ENCODE data around the gene LEF1. TPM values are rescaled to one million over a fixed set of nuclear protein-coding genes. Genes with fewer than 3 reads are reported as not detected.

Gene LEF1
- polyA plus RNA-seq, 1 donor, result 8.5 TPM

DNA sequence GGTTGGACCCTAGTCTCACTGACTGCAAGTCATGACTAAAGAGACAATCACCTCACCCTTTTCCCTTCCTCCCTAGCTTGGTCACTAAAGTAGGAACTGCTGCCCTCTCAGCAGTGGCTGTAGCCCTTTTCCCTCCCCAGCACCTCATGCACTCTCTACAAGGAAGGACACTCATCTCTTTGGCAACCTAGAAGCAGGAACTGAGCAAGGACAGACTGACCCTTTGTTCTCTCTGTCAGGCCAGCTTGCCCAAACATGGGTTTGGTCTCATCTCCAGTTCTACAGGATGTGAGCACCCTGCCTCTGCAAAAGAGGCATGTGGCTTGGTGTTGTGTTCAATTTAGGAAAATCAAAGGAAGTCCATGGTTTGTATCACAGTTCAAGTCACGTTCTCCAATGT, 15.8 kb downstream of the LEF1 start:
- WGBS (ENCODE audit: insufficient coverage, low lambda C conversion rate), result no CpG with 5 or more reads among the region's 1 CpG

DNA sequence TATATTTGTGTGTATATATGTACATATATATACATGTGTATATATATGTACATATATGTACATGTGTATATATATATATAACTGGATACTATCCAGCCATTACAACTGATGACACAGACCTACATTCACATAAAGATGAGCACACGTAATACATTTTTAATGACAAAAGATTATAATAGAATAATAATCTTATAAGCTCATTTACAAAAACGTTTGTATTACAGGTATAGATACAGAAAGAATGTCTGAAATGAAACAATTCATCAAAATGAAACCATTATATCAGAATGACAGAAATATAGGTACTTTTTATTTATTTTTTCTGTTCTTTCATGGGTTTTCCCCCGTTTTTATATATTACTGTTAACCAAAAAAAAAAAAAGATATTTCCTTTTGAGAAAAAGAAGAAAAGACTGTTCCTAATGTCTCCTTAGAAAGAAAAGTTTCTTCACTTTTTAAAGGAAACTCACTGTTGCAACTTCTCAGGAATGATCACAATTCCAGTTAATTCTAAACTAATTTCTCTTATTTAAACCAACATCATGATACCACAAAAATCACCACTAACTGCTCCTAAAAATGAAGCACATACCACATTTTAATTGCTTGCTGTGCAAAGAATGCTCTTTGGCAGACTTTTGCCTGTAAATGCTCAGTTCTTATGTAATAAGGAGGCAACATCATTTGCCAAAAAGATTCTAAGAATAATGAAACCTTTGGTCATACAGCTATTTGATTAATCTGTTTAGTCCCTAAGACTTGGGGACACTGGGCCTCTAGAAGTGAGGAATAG, 18.9 kb downstream of the LEF1 start:
- no peak overlapping the region for H3K4me3 ChIP-seq (ENCODE audit: low read length)
- no peaks in the 10 kb centered on the region for H3K36me3 ChIP-seq (ENCODE audit: control insufficient read depth, insufficient read depth, low read length)
- H3K27ac ChIP-seq (ENCODE audit: low read length), result no peak overlapping the region
- H3K4me1 ChIP-seq (ENCODE audit: control insufficient read depth, insufficient read depth, low read length), result no peaks in the 10 kb centered on the region
- no peak for DNase-seq
- H3K9me3 ChIP-seq (ENCODE audit: control insufficient read depth, low read depth, low read length), result no peaks in the 10 kb centered on the region
- WGBS (ENCODE audit: insufficient coverage, low lambda C conversion rate), result 100% methylated on average over 3 of the region's 3 CpGs
- peaks cover under 1% of the 10 kb centered on the region for H3K27me3 ChIP-seq (ENCODE audit: control insufficient read depth, insufficient read depth, low read length)

More for the DNA sequence above, 15.8 kb downstream of the LEF1 start:
- Histone ChIP-seq H3K27ac (ENCODE audit: low read length) (no peak overlapping the region), H3K36me3 (ENCODE audit: control insufficient read depth, insufficient read depth, low read length) (no peaks in the 10 kb centered on the region), H3K27me3 (ENCODE audit: control insufficient read depth, insufficient read depth, low read length) (peaks cover 9% of the 10 kb centered on the region), H3K4me3 (ENCODE audit: low read length) (no peak overlapping the region), H3K4me1 (ENCODE audit: control insufficient read depth, insufficient read depth, low read length) (no peaks in the 10 kb centered on the region), H3K9me3 (ENCODE audit: control insufficient read depth, low read depth, low read length) (no peaks in the 10 kb centered on the region)
- DNase-seq, result no peak

DNA sequence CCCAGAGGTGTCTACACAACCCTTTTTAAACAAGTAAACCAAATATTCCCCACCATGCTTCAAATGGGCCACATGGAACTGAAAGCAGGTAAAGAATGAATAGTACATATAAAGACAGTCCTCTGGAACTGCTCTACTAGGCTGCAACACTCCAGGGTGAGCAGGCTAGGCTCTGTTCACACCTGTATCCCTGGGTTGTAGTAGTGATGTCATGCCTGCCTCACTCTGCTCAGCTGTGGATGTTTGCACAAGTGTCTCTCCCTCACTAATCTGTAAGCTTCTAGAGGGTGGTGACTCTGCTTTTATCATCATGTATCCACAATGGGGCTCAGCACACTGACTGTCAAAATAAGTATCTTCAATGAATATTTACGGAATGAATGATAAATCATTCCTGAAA, 20.4 kb downstream of the LEF1 start:
- WGBS (ENCODE audit: insufficient coverage, low lambda C conversion rate), result no CpG with 5 or more reads among the region's 1 CpG
- no peak overlapping the region for H3K4me3 ChIP-seq (ENCODE audit: low read length)

DNA sequence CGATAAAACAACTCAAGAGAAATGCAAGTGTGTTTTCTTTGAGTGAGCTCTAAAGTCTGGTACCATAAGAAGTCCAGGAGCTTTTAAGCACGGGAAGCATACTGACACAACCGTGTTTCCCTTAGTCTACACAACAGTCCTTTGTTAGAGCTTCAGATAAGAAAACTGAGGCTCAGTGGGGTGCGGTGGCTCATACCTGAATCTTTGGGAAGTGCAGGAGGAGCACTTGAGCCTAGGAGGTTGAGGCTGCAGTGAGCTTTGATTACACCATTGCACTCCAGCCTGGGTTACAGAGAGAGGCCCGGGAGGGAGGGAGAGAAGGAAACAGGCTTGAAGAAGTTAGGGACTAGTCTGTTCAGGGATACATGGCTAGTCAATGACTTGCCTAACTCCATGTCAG, 21.9 kb downstream of the LEF1 start:
- Histone ChIP-seq H3K9me3 (ENCODE audit: control insufficient read depth, low read depth, low read length) (no peaks in the 10 kb centered on the region), H3K27me3 (ENCODE audit: control insufficient read depth, insufficient read depth, low read length) (peaks cover 3% of the 10 kb centered on the region), H3K27ac (ENCODE audit: low read length) (no peak overlapping the region), H3K4me3 (ENCODE audit: low read length) (no peak overlapping the region), H3K36me3 (ENCODE audit: control insufficient read depth, insufficient read depth, low read length) (no peaks in the 10 kb centered on the region), H3K4me1 (ENCODE audit: control insufficient read depth, insufficient read depth, low read length) (no peaks in the 10 kb centered on the region)
- WGBS (ENCODE audit: insufficient coverage, low lambda C conversion rate), result 60% methylated on average over 1 of the region's 5 CpGs
- DNase-seq, result no peak

More for the DNA sequence above, 20.4 kb downstream of the LEF1 start:
- H3K27me3 ChIP-seq (ENCODE audit: control insufficient read depth, insufficient read depth, low read length), result peaks cover 3% of the 10 kb centered on the region
- no peaks in the 10 kb centered on the region for H3K36me3 ChIP-seq (ENCODE audit: control insufficient read depth, insufficient read depth, low read length)
- DNase-seq, result no peak
- no peak overlapping the region for H3K27ac ChIP-seq (ENCODE audit: low read length)
- H3K4me1 ChIP-seq (ENCODE audit: control insufficient read depth, insufficient read depth, low read length), result no peaks in the 10 kb centered on the region
- no peaks in the 10 kb centered on the region for H3K9me3 ChIP-seq (ENCODE audit: control insufficient read depth, low read depth, low read length)

DNA sequence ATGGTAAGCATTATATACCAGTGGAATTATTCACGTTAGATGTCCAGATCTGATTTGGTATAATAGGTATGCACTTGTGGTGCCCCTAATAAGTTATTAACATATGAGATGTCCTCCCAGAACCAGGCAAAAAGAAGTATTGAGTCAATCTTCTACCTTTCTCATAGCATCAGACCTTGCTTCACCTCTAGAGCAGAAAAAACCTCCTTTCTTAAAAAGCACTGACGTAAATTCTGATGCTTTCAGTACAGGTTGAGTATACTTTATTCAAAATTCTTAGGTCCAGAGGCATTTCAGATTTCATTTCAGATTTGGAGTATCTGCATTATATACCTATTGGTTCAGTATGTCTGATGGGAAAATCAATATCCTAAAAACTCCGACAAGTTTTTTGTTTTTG, 22.4 kb downstream of the LEF1 start:
- Histone ChIP-seq H3K4me3 (ENCODE audit: low read length) (no peak overlapping the region), H3K9me3 (ENCODE audit: control insufficient read depth, low read depth, low read length) (no peaks in the 10 kb centered on the region), H3K36me3 (ENCODE audit: control insufficient read depth, insufficient read depth, low read length) (no peaks in the 10 kb centered on the region), H3K27me3 (ENCODE audit: control insufficient read depth, insufficient read depth, low read length) (peaks cover 3% of the 10 kb centered on the region), H3K27ac (ENCODE audit: low read length) (no peak overlapping the region), H3K4me1 (ENCODE audit: control insufficient read depth, insufficient read depth, low read length) (no peaks in the 10 kb centered on the region)
- DNase-seq, result no peak
- 100% methylated on average over 2 of the region's 3 CpGs for WGBS (ENCODE audit: insufficient coverage, low lambda C conversion rate)

DNA sequence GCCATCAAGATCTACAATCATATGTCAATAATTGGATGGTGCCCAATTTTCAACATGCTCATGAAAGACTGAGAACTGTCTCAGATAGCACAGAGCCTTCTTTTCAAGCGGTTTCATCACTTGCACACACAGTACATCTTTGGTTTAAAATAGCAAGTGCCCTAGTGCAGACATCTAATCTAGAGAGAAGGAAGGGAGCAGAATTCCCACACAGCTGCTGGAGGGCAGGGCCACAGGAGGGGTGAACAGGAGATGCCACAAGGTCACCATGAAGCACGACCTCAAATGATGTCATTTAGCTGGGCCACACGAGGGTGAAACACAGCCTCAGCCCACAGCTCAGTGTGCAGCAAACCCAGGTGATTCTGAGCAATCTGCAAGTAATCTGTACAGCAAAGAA, 24.3 kb downstream of the LEF1 start:
- no peak for DNase-seq
- Histone ChIP-seq H3K27ac (ENCODE audit: low read length) (no peak overlapping the region), H3K4me1 (ENCODE audit: control insufficient read depth, insufficient read depth, low read length) (no peaks in the 10 kb centered on the region), H3K9me3 (ENCODE audit: control insufficient read depth, low read depth, low read length) (no peaks in the 10 kb centered on the region), H3K36me3 (ENCODE audit: control insufficient read depth, insufficient read depth, low read length) (no peaks in the 10 kb centered on the region), H3K4me3 (ENCODE audit: low read length) (no peak overlapping the region), H3K27me3 (ENCODE audit: control insufficient read depth, insufficient read depth, low read length) (peaks cover 3% of the 10 kb centered on the region)
- WGBS (ENCODE audit: insufficient coverage, low lambda C conversion rate), result no CpG with 5 or more reads among the region's 3 CpGs

DNA sequence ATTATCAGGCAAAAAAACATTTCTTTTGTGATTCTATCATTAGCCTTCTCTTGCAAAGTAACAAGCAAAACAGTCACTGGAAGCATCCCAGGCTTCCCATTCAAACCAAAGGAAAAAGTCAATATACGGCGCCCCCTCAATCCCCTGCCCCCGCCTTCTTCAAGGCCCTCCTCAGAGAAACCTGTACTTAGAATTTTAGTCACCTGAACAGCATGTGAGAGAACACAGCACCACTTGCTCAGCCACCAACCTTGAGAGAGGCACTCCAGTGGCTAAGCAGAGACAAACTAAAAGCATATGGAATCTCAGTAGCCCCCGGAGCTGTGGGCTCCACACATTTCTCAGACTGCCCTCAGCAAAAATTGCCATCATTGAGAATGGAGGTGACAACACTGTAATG, 25.2 kb downstream of the LEF1 start:
- Histone ChIP-seq H3K27me3 (ENCODE audit: control insufficient read depth, insufficient read depth, low read length) (peaks cover 3% of the 10 kb centered on the region), H3K27ac (ENCODE audit: low read length) (no peak overlapping the region)
- WGBS (ENCODE audit: insufficient coverage, low lambda C conversion rate), result no CpG with 5 or more reads among the region's 4 CpGs

DNA sequence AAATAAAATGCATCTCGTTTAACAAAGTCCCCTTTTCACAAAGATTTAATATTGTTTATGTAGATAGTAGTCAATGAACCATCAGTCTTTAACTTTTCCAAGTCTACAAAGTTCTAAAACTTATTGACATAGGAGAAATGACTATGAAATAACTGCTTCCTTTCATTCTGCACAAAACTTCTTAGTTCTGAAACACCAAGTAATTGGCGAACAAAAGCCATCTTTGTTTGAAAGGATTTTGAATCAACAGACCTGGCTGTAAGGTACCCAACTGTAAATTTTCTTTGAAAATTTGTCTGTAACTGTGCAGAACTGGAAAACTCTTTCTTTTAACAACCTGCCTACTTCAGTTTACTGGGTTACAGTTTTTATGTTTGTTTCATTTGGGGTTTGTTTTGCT, 25.9 kb downstream of the LEF1 start:
- H3K36me3 ChIP-seq (ENCODE audit: control insufficient read depth, insufficient read depth, low read length), result no peaks in the 10 kb centered on the region
- WGBS (ENCODE audit: insufficient coverage, low lambda C conversion rate), result 100% methylated on average over 1 of the region's 2 CpGs
- no peak for DNase-seq
- no peaks in the 10 kb centered on the region for H3K4me1 ChIP-seq (ENCODE audit: control insufficient read depth, insufficient read depth, low read length)
- H3K27me3 ChIP-seq (ENCODE audit: control insufficient read depth, insufficient read depth, low read length), result peaks cover 3% of the 10 kb centered on the region
- H3K9me3 ChIP-seq (ENCODE audit: control insufficient read depth, low read depth, low read length), result no peaks in the 10 kb centered on the region
- no peak overlapping the region for H3K27ac ChIP-seq (ENCODE audit: low read length)
- no peak overlapping the region for H3K4me3 ChIP-seq (ENCODE audit: low read length)

More for the DNA sequence above, 25.2 kb downstream of the LEF1 start:
- no peaks in the 10 kb centered on the region for H3K36me3 ChIP-seq (ENCODE audit: control insufficient read depth, insufficient read depth, low read length)
- DNase-seq, result no peak
- no peaks in the 10 kb centered on the region for H3K9me3 ChIP-seq (ENCODE audit: control insufficient read depth, low read depth, low read length)
- no peak overlapping the region for H3K4me3 ChIP-seq (ENCODE audit: low read length)
- H3K4me1 ChIP-seq (ENCODE audit: control insufficient read depth, insufficient read depth, low read length), result no peaks in the 10 kb centered on the region

DNA sequence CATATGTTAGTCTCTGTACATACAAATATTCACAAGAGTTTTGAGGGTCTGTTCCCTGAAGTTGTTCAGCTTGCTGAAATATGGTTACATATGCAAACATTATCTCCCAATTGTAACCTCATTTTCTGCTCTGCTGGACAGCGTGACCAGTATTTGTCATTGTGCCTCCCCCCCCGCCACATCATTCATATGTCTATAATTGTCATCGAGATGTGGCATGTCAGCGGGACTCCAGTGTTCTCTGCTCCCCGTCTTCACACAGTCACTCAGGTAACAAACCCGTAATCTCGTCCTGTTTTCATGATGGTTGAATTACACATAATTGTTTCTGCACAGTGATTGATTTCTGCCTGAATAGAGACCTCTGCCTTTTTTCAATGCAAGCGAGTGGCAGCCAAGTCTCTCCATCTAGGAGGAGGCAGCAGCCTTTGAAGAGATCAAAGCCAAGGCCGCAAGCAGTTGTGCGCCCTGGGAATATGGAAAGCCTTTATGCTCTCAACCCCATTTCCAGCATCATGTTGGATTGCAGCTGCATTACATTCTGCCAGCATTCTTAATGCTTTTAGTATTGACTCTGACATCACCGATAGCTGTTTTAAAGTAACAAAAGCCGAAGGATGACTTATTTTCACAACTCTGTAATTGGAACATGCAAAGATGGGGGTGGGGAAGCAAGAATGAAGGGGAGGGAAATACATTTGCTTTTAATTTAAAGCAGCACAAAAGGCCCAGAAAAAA, 27.4 kb downstream of the LEF1 start:
- H3K9me3 ChIP-seq (ENCODE audit: control insufficient read depth, low read depth, low read length), result no peaks in the 10 kb centered on the region
- no peaks in the 10 kb centered on the region for H3K4me1 ChIP-seq (ENCODE audit: control insufficient read depth, insufficient read depth, low read length)
- H3K36me3 ChIP-seq (ENCODE audit: control insufficient read depth, insufficient read depth, low read length), result no peaks in the 10 kb centered on the region
- H3K27me3 ChIP-seq (ENCODE audit: control insufficient read depth, insufficient read depth, low read length), result peaks cover 3% of the 10 kb centered on the region
- DNase-seq, result no peak
- H3K4me3 ChIP-seq (ENCODE audit: low read length), result no peak overlapping the region
- WGBS (ENCODE audit: insufficient coverage, low lambda C conversion rate), result 95% methylated on average over 4 of the region's 12 CpGs
- H3K27ac ChIP-seq (ENCODE audit: low read length), result no peak overlapping the region

DNA sequence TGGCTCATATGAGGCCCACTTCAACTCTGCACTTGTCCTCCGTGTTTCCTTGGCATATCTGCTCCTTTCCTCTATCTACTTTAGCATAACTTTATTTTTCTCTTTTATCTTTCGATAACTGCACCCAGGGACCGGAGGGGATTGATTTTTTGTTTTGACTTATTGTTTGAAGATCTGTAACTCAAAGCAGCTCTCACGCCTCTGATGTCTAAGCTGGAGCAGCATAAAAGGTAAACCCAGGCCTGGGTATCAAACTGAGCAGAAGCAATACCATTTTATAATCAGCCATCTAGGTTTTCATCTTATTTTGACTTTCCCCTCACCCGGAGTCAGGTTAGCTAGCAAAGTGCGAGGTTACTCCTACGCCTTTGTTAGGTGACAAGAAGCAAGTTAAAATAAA, 28.4 kb downstream of the LEF1 start:
- Histone ChIP-seq H3K27ac (ENCODE audit: low read length) (no peak overlapping the region), H3K9me3 (ENCODE audit: control insufficient read depth, low read depth, low read length) (no peaks in the 10 kb centered on the region), H3K4me1 (ENCODE audit: control insufficient read depth, insufficient read depth, low read length) (no peaks in the 10 kb centered on the region), H3K4me3 (ENCODE audit: low read length) (no peak overlapping the region), H3K27me3 (ENCODE audit: control insufficient read depth, insufficient read depth, low read length) (peaks cover 3% of the 10 kb centered on the region), H3K36me3 (ENCODE audit: control insufficient read depth, insufficient read depth, low read length) (no peaks in the 10 kb centered on the region)
- DNase-seq, result no peak
- 55% methylated on average over 6 of the region's 7 CpGs for WGBS (ENCODE audit: insufficient coverage, low lambda C conversion rate)

All from large intestine (tissue), 3 donors.